Stimulated activated CD8-positive, alpha-beta memory T cell treated with anti-CD3 and anti-CD28 coated beads, Interleukin-7, amount 100 ng/mL, for 24 hours (primary cell): ENCODE measurements around the gene PCDHGA7.
"Not testable (repeated sequence)": the region's sequence is repeated elsewhere in the genome, so short reads cannot be mapped to it uniquely, and the experiment has no call there.

Source experiments
- DNase-seq: peaks from one replicate; pipeline ENCODE4 v3.0.0-alpha.2; 2020; ENCODE audit warnings: low read depth

PCDHGA7 gene

GRCh38 chr5:141398608-141399007, 16.1 kb downstream of the PCDHGA7 start:
- DNase-seq: no peak

DNA sequence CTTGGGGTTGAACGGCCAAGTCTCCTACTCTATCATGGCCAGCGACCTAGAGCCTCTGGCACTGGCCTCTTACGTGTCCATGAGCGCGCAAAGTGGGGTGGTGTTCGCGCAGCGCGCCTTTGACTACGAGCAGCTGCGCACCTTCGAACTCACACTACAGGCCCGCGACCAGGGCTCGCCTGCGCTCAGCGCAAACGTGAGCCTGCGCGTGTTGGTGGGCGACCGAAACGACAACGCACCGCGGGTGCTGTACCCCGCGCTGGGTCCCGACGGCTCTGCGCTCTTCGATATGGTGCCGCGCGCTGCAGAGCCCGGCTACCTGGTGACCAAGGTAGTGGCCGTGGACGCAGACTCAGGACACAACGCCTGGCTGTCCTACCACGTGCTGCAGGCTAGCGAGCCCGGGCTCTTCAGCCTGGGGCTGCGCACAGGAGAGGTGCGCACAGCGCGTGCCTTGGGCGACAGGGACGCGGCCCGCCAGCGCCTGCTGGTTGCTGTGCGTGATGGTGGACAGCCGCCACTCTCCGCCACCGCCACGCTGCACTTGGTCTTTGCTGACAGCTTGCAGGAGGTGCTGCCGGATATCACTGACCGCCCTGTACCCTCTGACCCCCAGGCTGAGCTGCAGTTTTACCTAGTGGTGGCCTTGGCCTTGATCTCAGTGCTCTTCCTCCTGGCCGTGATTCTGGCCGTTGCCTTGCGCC, 17.2 kb downstream of the PCDHGA7 start:
- DNase-seq: no peak

GRCh38 chr5:141402553-141403243, 20.2 kb downstream of the PCDHGA7 start, which contains the start of gene PCDHGA9:
Gene PCDHGA9, plus strand, starts transcription at chr5:141402778. Its CDS starts 175 bp downstream, at chr5:141402953.
- DNase-seq: no peak

DNA sequence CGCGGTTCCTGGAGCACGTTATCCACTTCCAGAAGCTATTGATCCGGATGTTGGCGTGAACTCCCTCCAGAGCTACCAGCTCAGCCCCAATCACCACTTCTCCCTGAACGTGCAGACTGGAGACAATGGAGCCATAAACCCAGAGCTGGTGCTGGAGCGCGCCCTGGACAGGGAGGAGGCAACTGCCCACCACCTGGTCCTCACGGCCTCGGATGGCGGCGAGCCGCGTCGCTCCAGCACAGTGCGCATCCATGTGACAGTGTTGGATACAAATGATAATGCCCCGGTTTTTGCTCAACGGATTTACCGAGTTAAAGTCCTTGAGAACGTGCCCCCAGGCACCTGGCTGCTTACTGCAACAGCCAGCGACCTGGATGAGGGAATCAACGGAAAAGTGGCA, 20.8 kb downstream of the PCDHGA7 start:
- DNase-seq: no peak

DNA sequence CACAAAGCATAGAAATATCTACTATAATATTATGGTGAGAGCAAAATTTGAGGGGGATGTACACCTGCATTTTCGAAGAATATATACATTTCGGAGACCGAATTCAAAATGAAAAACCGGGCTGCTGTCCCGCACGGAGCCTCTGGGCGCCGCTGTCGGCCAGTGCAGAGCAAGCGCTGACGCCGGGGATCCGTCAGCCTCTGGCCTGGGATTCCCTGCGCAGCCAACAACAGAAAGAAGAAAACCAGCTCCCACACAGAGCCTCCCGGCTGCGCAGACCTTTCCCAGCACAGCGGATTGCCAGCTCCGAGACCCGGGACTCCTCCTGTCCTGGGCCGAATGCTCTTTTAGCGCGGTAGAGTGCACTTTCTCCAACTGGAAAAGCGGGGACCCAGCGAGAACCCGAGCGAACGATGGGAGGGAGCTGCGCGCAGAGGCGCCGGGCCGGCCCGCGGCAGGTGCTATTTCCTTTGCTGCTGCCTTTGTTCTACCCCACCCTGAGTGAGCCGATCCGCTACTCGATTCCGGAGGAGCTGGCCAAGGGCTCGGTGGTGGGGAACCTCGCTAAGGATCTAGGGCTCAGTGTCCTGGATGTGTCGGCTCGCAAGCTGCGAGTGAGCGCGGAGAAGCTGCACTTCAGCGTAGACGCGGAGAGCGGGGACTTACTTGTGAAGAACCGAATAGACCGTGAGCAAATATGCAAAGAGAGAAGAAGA, 25.4 kb downstream of the PCDHGA7 start, which contains the start of gene PCDHGB6:
Gene PCDHGB6, plus strand, starts transcription at position 232 of the 716 bp plus-strand sequence. Its CDS starts 182 bp downstream, at position 414.
- not testable (repeated sequence) for DNase-seq

DNA sequence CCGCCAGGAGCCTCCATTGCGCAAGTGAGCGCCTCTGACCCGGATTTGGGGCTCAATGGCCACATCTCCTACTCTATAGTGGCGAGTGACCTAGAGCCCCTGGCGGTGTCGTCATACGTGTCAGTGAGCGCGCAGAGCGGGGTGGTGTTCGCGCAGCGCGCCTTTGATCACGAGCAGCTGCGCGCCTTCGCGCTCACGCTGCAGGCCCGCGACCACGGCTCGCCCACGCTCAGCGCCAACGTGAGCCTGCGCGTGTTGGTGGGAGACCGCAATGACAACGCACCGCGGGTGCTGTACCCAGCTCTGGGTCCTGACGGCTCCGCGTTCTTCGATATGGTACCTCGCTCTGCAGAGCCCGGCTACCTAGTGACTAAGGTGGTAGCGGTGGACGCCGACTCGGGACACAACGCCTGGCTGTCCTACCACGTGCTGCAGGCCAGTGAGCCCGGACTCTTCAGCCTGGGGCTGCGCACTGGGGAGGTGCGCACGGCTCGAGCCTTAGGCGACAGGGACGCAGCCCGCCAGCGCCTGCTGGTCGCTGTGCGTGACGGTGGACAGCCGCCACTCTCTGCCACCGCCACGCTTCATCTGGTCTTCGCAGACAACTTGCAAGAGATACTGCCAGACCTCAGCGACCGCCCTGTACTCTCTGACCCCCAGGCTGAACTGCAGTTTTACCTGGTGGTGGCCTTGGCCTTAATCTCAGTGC, 27.2 kb downstream of the PCDHGA7 start:
- DNase-seq: no peak

DNA sequence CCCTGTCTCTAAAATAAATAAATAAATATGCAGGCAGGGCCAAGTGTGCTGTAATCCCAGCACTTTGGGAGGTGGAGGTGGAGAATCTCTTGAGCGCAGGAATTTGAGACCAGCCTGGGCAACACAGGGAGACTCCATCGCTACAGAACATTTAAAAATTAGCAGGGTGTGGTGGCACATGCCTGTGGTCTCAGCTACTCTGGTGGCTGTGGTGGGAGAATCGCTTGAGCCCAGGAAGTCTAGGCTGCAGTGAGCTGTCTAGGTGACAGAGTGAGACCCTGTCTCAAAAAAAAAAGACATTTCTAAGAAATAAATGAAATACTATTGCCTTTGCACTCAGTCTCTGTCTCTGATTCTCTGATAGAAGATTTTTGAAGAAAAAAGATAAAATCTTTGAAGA, 29.0 kb downstream of the PCDHGA7 start:
- no peak for DNase-seq

GRCh38 chr5:141412854-141413539, 30.5 kb downstream of the PCDHGA7 start, which contains the start of gene PCDHGA10:
Gene PCDHGA10, plus strand, starts transcription at chr5:141412987. Its CDS starts 189 bp downstream, at chr5:141413176.
- no peak for DNase-seq

DNA sequence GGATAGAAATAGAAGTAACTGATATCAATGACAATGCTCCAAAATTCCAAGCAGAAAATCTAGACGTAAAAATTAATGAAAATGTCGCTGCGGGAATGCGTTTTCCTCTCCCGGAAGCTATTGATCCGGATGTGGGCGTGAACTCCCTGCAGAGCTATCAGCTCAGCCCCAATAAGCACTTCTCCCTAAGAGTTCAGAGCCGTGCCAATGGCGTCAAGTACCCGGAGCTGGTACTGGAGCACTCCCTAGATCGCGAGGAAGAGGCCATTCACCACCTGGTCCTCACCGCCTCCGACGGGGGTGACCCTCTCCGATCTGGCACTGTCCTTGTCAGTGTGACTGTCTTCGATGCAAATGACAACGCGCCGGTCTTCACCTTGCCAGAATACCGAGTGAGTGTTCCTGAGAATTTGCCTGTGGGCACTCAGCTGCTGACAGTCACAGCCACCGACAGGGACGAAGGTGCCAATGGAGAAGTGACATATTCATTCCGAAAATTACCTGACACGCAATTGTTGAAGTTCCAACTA, 31.1 kb downstream of the PCDHGA7 start:
- DNase-seq: no peak

DNA sequence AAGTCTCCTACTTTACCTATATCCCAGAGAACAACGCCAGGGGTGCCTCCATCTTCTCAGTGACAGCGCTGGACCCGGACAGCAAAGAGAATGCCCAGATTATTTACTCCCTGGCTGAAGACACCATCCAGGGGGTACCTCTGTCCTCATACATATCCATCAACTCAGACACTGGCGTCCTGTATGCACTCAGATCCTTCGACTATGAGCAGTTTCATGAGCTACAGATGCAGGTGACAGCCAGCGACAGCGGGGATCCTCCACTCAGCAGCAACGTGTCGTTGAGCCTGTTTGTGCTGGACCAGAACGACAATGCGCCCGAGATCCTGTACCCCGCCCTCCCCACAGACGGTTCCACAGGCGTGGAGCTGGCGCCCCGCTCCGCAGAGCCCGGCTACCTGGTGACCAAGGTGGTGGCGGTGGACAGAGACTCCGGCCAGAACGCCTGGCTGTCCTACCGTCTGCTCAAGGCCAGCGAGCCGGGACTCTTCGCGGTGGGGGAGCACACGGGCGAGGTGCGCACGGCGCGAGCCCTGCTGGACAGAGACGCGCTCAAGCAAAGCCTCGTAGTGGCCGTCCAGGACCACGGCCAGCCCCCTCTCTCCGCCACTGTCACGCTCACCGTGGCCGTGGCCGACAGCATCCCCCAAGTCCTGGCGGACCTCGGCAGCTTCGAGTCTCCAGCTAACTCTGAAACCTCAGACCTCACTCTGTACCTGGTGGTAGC, 32.2 kb downstream of the PCDHGA7 start:
- not testable (repeated sequence) for DNase-seq

DNA sequence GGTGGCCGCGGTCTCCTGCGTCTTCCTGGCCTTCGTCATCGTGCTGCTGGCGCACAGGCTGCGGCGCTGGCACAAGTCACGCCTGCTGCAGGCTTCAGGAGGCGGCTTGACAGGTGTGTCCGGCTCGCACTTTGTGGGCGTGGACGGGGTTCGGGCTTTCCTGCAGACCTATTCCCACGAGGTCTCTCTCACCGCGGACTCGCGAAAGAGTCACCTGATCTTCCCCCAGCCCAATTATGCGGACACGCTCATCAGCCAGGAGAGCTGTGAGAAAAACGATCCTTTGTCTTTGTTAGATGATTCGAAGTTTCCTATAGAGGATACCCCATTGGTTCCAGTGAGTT, 32.7 kb downstream of the PCDHGA7 start:
- DNase-seq: not testable (repeated sequence)

DNA sequence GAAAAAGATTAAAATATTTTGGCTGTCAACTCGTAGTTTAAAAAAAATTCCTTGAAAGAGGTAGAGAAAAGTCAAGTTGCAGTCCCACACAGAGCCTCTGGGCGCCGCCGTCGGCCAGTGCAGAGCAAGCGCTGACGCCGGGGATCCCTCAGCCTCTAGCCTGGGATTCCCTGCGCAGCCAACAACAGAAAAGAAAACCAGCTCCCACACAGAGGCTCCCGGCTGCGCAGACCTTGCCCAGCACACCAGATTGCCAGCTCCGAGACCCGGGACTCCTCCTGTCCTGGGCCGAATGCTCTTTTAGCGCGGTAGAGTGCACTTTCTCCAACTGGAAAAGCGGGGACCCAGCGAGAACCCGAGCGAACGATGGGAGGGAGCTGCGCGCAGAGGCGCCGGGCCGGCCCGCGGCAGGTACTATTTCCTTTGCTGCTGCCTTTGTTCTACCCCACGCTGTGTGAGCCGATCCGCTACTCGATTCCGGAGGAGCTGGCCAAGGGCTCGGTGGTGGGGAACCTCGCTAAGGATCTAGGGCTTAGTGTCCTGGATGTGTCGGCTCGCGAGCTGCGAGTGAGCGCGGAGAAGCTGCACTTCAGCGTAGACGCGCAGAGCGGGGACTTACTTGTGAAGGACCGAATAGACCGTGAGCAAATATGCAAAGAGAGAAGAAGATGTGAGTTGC, 35.1 kb downstream of the PCDHGA7 start, which contains the start of gene PCDHGB7:
Gene PCDHGB7, plus strand, starts transcription at position 184 of the 679 bp plus-strand sequence. Its CDS starts 183 bp downstream, at position 367.
- DNase-seq: not testable (repeated sequence)

GRCh38 chr5:141419074-141419880, 36.7 kb downstream of the PCDHGA7 start:
- DNase-seq: no peak

- no peak for DNase-seq
These were observed 38.4 kb downstream of the PCDHGA7 start, which contains the start of gene PCDHGA11 for GRCh38 chr5:141420855-141421488. Gene PCDHGA11, plus strand, starts transcription at chr5:141421051. Its CDS starts 177 bp downstream, at chr5:141421228.

GRCh38 chr5:141421489-141421855, 38.9 kb downstream of the PCDHGA7 start:
- DNase-seq: no peak

- DNase-seq: no peak
These were observed 40.3 kb downstream of the PCDHGA7 start for GRCh38 chr5:141422742-141423291.

DNA sequence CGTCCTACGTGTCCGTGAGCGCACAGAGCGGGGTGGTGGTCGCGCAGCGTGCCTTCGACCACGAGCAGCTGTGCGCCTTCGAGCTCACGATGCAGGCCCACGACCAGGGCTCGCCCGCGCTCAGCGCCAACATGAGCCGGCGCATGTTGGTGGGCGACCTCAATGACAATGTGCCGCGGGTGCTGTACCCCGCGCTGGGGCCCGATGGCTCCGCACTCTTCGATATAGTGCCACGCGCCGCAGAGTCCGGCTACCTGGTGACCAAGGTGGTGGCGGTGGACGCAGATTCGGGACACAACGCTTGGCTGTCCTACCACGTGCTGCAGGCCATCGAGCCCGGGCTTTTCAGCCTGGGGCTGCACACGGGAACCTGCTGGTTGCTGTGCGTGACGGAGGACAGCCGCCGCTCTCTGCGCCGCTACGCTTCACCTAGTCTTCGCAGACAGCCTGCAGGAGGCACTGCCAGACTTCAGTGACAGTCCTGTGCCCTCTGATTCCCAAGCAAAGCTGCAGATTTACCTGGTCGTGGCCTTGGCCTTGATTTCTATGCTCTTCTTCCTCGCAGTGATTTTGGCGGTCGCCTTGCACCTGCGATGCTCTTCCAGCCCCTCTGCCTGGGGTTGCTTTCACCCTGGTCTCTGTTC, 45.4 kb downstream of the PCDHGA7 start:
- DNase-seq: no peak
